Transverse colon (tissue), 3 donors: ENCODE measurements around the gene ZBTB44.

Source experiments
- EP300 ChIP-seq: sonication (generic); formaldehyde crosslinking; IDR thresholded peaks from one replicate; pipeline ENCODE4 v1.6.1; 2017; ENCODE audit warnings: antibody characterized with exemption, low read depth
- TF ChIP-seq, protein P1 (sequence below), 5 experiments: fragments of 200-600 bp in 3 of 5; fragments of 450-650 bp in 2 of 5; sonication (generic) in 3 of 5; IDR thresholded peaks; 1 replicate in 2 of 5; 2 replicates in 3 of 5; pipeline ENCODE4 v1.5.1; 2016 to 2017; ENCODE audit warnings: antibody characterized with exemption in 5 of 5, inconsistent platforms in 3 of 5, mild to moderate bottlenecking in 2 of 5, moderate library complexity in 1 of 5

DNA sequence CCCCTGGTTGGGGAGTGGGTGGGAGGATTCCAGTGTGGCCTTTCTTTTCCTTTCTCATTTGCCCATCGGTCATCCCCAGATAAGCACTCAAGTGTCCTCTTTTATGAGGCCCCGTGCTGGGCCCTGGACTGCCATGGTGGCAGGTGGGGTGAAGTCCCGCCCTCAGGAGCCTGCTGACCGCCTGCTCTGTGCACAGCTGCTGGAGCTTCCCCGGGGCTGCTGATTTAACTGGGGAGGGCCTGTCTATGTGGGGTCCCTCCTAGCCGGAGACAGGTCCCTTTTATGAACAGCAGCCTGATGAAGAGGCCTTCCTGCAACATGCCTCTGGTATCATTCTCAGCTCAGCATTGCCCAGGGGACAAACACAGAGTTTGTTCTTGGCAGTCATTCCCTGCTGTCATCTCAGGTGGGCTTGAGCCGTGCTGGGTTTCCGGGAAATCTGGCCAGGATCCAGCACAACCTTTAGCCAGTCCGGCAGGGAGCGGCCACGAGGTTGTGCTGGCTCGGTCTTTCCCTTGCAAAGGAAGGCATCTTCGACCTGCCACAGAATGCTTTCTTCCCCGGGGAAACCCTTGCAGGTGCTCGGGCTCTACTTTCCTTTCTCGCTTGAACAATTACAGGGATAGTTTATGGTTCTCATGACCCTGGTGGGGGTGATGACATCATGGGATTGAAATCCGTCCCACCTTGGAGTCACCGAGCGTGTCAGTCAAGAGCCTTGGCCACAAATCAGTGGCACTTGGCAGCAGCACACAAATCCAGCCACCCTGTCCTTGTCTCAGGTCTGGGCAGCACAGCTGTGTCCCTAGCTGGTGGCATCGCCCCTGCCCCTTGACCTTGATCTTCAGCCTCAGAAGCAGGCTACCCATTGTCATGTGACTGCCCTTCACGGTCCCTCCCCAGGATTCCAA, 135.1 kb downstream of the ZBTB44 start:
- TF ChIP-seq EP300 = no peak
- TF ChIP-seq, protein P1, sequence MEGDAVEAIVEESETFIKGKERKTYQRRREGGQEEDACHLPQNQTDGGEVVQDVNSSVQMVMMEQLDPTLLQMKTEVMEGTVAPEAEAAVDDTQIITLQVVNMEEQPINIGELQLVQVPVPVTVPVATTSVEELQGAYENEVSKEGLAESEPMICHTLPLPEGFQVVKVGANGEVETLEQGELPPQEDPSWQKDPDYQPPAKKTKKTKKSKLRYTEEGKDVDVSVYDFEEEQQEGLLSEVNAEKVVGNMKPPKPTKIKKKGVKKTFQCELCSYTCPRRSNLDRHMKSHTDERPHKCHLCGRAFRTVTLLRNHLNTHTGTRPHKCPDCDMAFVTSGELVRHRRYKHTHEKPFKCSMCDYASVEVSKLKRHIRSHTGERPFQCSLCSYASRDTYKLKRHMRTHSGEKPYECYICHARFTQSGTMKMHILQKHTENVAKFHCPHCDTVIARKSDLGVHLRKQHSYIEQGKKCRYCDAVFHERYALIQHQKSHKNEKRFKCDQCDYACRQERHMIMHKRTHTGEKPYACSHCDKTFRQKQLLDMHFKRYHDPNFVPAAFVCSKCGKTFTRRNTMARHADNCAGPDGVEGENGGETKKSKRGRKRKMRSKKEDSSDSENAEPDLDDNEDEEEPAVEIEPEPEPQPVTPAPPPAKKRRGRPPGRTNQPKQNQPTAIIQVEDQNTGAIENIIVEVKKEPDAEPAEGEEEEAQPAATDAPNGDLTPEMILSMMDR (IDR thresholded peaks at IDR 0.05) = no peak
